ENCODE results near the gene ORAI3.

The ORAI3 gene

GRCh38 chr16:30920891-30921290, 28.0 kb upstream of the ORAI3 start:
- H3K9me3 Mint-ChIP-seq = no peaks in the 10 kb centered on the region
- no peak for ATAC-seq

GRCh38 chr16:30921459-30921747, 27.5 kb upstream of the ORAI3 start:
- ATAC-seq = no peak

More at GRCh38 chr16:30920891-30921290, 28.0 kb upstream of the ORAI3 start:
- peak overlapping the region; percentile 21 for H3K4me3 Mint-ChIP-seq
- H3K4me1 Mint-ChIP-seq = peaks cover 10% of the 10 kb centered on the region
- H3K36me3 Mint-ChIP-seq (ENCODE audit: low read depth) = peaks cover under 1% of the 10 kb centered on the region
- no peaks in the 10 kb centered on the region for H3K27me3 Mint-ChIP-seq
- no peak overlapping the region for H3K27ac Mint-ChIP-seq
- no peak for DNase-seq

GRCh38 chr16:30921748-30922419, 27.0 kb upstream of the ORAI3 start:
- no peak for ATAC-seq
- Mint-ChIP-seq H3K4me1 (peaks cover 13% of the 10 kb centered on the region), H3K27ac (peak overlapping the region; percentile 99), H3K4me3 (peak overlapping the region; percentile 97), H3K9me3 (no peaks in the 10 kb centered on the region), H3K27me3 (no peaks in the 10 kb centered on the region), H3K36me3 (ENCODE audit: low read depth) (peaks cover 2% of the 10 kb centered on the region)
- peak; percentile 90 for DNase-seq

More at GRCh38 chr16:30921459-30921747, 27.5 kb upstream of the ORAI3 start:
- peaks cover 2% of the 10 kb centered on the region for H3K36me3 Mint-ChIP-seq (ENCODE audit: low read depth)
- H3K27me3 Mint-ChIP-seq = no peaks in the 10 kb centered on the region
- no peak for DNase-seq
- H3K4me1 Mint-ChIP-seq = peaks cover 13% of the 10 kb centered on the region
- H3K9me3 Mint-ChIP-seq = no peaks in the 10 kb centered on the region
- peak overlapping the region; percentile 97 for H3K4me3 Mint-ChIP-seq
- H3K27ac Mint-ChIP-seq = peak overlapping the region; percentile 99

- peaks cover 2% of the 10 kb centered on the region for H3K36me3 Mint-ChIP-seq (ENCODE audit: low read depth)
- DNase-seq = peak; percentile 99
- no peaks in the 10 kb centered on the region for H3K27me3 Mint-ChIP-seq
- peak overlapping the region; percentile 97 for H3K4me3 Mint-ChIP-seq
- peaks cover 13% of the 10 kb centered on the region for H3K4me1 Mint-ChIP-seq
- peak; percentile 84 for ATAC-seq
- no peaks in the 10 kb centered on the region for H3K9me3 Mint-ChIP-seq
- peak overlapping the region; percentile 99 for H3K27ac Mint-ChIP-seq
Measured at GRCh38 chr16:30922420-30922959, 26.4 kb upstream of the ORAI3 start.

- Mint-ChIP-seq H3K9me3 (no peaks in the 10 kb centered on the region), H3K36me3 (ENCODE audit: low read depth) (peaks cover 2% of the 10 kb centered on the region), H3K4me3 (peak overlapping the region; percentile 97), H3K4me1 (peaks cover 13% of the 10 kb centered on the region), H3K27me3 (no peaks in the 10 kb centered on the region), H3K27ac (peak overlapping the region; percentile 99)
- DNase-seq (peak; percentile 97), ATAC-seq (peak; percentile 79)
Measured at GRCh38 chr16:30922960-30923535, 25.8 kb upstream of the ORAI3 start.

GRCh38 chr16:30923554-30924075, 25.3 kb upstream of the ORAI3 start, which contains the start of gene FBXL19:
Gene FBXL19, plus strand, starts transcription at chr16:30923572. Its CDS starts 2,183 bp downstream, at chr16:30925755.
- Mint-ChIP-seq H3K9me3 (no peaks in the 10 kb centered on the region), H3K27me3 (no peaks in the 10 kb centered on the region), H3K27ac (peak within 1 kb of the TSS; percentile 99), H3K36me3 (ENCODE audit: low read depth) (peaks cover 2% of the 10 kb centered on the region), H3K4me3 (peak within 1 kb of the TSS; percentile 97), H3K4me1 (peaks cover 13% of the 10 kb centered on the region)
- ATAC-seq (no peak), DNase-seq (no peak)

GRCh38 chr16:30924076-30924912, 24.6 kb upstream of the ORAI3 start:
- Mint-ChIP-seq H3K4me1 (peaks cover 13% of the 10 kb centered on the region), H3K36me3 (ENCODE audit: low read depth) (peaks cover 2% of the 10 kb centered on the region), H3K4me3 (peak overlapping the region; percentile 77), H3K27me3 (no peaks in the 10 kb centered on the region), H3K9me3 (no peaks in the 10 kb centered on the region), H3K27ac (peak overlapping the region; percentile 18)
- DNase-seq (no peak), ATAC-seq (no peak)

GRCh38 chr16:30924913-30925631, 23.8 kb upstream of the ORAI3 start:
- H3K4me1 Mint-ChIP-seq = peaks cover 13% of the 10 kb centered on the region
- no peaks in the 10 kb centered on the region for H3K27me3 Mint-ChIP-seq
- H3K9me3 Mint-ChIP-seq = no peaks in the 10 kb centered on the region
- no peak for ATAC-seq
- H3K27ac Mint-ChIP-seq = peak overlapping the region; percentile 8
- peak overlapping the region; percentile 77 for H3K4me3 Mint-ChIP-seq
- no peak for DNase-seq
- H3K36me3 Mint-ChIP-seq (ENCODE audit: low read depth) = peaks cover 2% of the 10 kb centered on the region

GRCh38 chr16:30925632-30925987, 23.3 kb upstream of the ORAI3 start:
- no peaks in the 10 kb centered on the region for H3K9me3 Mint-ChIP-seq
- ATAC-seq (no peak), DNase-seq (no peak)
- no peaks in the 10 kb centered on the region for H3K27me3 Mint-ChIP-seq
- H3K4me3 Mint-ChIP-seq = peak overlapping the region; percentile 25
- peaks cover 5% of the 10 kb centered on the region for H3K36me3 Mint-ChIP-seq (ENCODE audit: low read depth)
- peaks cover 13% of the 10 kb centered on the region for H3K4me1 Mint-ChIP-seq
- H3K27ac Mint-ChIP-seq = no peak overlapping the region

GRCh38 chr16:30925995-30926811, 22.7 kb upstream of the ORAI3 start:
- Mint-ChIP-seq H3K4me3 (peak overlapping the region; percentile 25), H3K27me3 (no peaks in the 10 kb centered on the region), H3K36me3 (ENCODE audit: low read depth) (peaks cover 6% of the 10 kb centered on the region), H3K4me1 (peaks cover 13% of the 10 kb centered on the region), H3K27ac (no peak overlapping the region), H3K9me3 (no peaks in the 10 kb centered on the region)
- no peak for DNase-seq
- no peak for ATAC-seq

GRCh38 chr16:30926937-30927788, 21.7 kb upstream of the ORAI3 start:
- no peaks in the 10 kb centered on the region for H3K27me3 Mint-ChIP-seq
- H3K4me1 Mint-ChIP-seq = peaks cover 9% of the 10 kb centered on the region
- H3K4me3 Mint-ChIP-seq = no peak overlapping the region

GRCh38 chr16:30927789-30928378, 21.0 kb upstream of the ORAI3 start:
- Mint-ChIP-seq H3K36me3 (ENCODE audit: low read depth) (peaks cover 6% of the 10 kb centered on the region), H3K27ac (no peak overlapping the region), H3K4me1 (peaks cover 8% of the 10 kb centered on the region), H3K9me3 (no peaks in the 10 kb centered on the region), H3K4me3 (no peak overlapping the region), H3K27me3 (no peaks in the 10 kb centered on the region)
- peak; percentile 36 for DNase-seq
- ATAC-seq = peak; percentile 34

More at GRCh38 chr16:30926937-30927788, 21.7 kb upstream of the ORAI3 start:
- no peak overlapping the region for H3K27ac Mint-ChIP-seq
- no peak for ATAC-seq
- no peak for DNase-seq
- peaks cover 6% of the 10 kb centered on the region for H3K36me3 Mint-ChIP-seq (ENCODE audit: low read depth)
- H3K9me3 Mint-ChIP-seq = no peaks in the 10 kb centered on the region

All from activated naive CD8-positive, alpha-beta T cell treated with anti-CD3 and anti-CD28 coated beads, Interleukin-2, amount 50 U/mL, for 24 hours (primary cell).